GM12872 (cell line): ENCODE results near the gene ERCC5.

Source experiments
- CTCF ChIP-seq: IDR thresholded peaks from 3 replicates; pipeline ENCODE4 v1.5.1; 2011; ENCODE audit warnings: low read depth, mild to moderate bottlenecking, low read length, moderate library complexity; ENCODE audit not compliant: insufficient read depth

Gene ERCC5

GRCh38 chr13:102875256-102875655, 29.4 kb downstream of the ERCC5 start:
- TF ChIP-seq CTCF: no peak

- TF ChIP-seq CTCF: no peak
Observed at GRCh38 chr13:102877303-102877702, 31.5 kb downstream of the ERCC5 start.

- no peak for TF ChIP-seq CTCF
Observed at GRCh38 chr13:102878481-102878880, 32.6 kb downstream of the ERCC5 start.

- TF ChIP-seq CTCF: no peak
Observed at GRCh38 chr13:102879793-102880499, 34.1 kb downstream of the ERCC5 start.

GRCh38 chr13:102881819-102882686, 36.2 kb downstream of the ERCC5 start:
- TF ChIP-seq CTCF: no peak

GRCh38 chr13:102892503-102892902, 46.7 kb downstream of the ERCC5 start:
- TF ChIP-seq CTCF: no peak

GRCh38 chr13:102897371-102898138, 51.7 kb downstream of the ERCC5 start:
- TF ChIP-seq CTCF: no peak
